Mesodermal cell (in vitro differentiated cells): ENCODE data around the gene TFG. TPM values are rescaled to one million over a fixed set of nuclear protein-coding genes. Genes with fewer than 3 reads are reported as not detected.
A peak's percentile ranks its signal among the peaks of the same experiment; 100 is the strongest.
"Not testable (repeated sequence)": the region's sequence is repeated elsewhere in the genome, so short reads cannot be mapped to it uniquely, and the experiment has no call there.

Experiments used
- H3K27ac ChIP-seq: 2 replicates; pipeline ENCODE4 v1.7.0; 2013; ENCODE audit warnings: mild to moderate bottlenecking, low read depth, low read length, moderate library complexity; ENCODE audit not compliant: severe bottlenecking
- H3K36me3 ChIP-seq: 2 replicates; pipeline ENCODE4 v1.7.1; 2013; ENCODE audit warnings: mild to moderate bottlenecking, low read length, moderate library complexity; ENCODE audit not compliant: control insufficient read depth, insufficient read depth
- H3K4me1 ChIP-seq: one replicate; pipeline ENCODE4 v1.7.1; 2013; ENCODE audit warnings: mild to moderate bottlenecking, low read length; ENCODE audit not compliant: insufficient read depth, control insufficient read depth, poor library complexity, severe bottlenecking
- H3K4me3 ChIP-seq: 2 replicates; pipeline ENCODE4 v1.7.0; 2013; ENCODE audit warnings: low read length, control low read depth, mild to moderate bottlenecking; ENCODE audit not compliant: insufficient read depth, poor library complexity, severe bottlenecking; ENCODE audit errors: extremely low read depth
- H3K9me3 ChIP-seq: 2 replicates; pipeline ENCODE4 v1.7.1; 2013; ENCODE audit warnings: mild to moderate bottlenecking, low read length, moderate library complexity; ENCODE audit not compliant: control insufficient read depth
- WGBS, 2 experiments: methylation state at CpG; one replicate each; pipeline ENCODE4 v1.1.5; 2013; ENCODE audit warnings: missing lambda C conversion rate in 2 of 2; ENCODE audit not compliant: insufficient coverage in 2 of 2; 5-methylcytosine and 5-hydroxymethylcytosine counted together
- polyA plus RNA-seq, 2 experiments: library from polyadenylated mRNA; stranded (reverse); fragments of 50-300 nt; gene quantifications; one replicate each; pipeline ENCODE4 v1.2.3, GENCODE V29; 2013

Gene TFG
- 151 TPM for polyA plus RNA-seq (2013, experiment 1 of 2)
- polyA plus RNA-seq (2013, experiment 2 of 2), result 150 TPM

DNA sequence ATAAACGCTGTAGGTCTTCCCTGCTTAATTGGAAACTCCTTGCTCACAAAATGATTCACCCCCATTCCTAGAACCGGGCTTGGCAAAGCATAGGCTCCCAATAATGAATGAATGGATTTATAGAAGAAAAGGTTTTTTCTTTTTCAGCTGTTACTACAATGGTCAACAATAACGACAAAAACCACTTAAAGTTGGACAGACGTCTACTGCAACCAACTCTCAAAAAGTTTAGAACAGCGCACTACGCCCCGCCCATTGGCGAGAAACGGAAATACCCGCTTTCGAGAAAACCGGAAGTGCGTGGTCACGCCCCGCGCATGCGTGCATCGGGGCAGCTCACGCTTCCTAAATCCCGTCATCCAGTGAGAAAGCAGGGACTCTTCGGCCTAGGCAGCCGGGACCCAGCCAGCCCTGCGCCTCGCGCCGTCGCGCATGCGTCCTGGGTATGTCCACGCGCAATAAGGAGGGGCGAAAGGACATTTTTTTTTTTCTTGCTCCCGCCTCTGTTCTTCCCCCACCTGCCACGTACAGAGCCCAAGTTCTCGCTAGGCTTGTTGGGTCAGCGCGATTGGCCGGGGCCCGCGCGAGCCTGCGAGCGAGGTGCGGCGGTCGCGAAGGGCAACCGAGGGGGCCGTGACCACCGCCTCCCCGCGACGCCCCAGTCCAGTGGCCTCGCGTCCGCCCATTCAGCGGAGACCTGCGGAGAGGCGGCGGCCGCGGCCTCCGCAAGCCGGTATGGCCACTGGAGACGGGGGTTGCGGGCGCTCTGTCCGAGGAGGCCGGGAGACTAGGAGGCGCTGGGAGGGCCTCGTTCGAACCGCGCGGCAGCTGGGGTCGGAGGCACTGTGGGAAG is at the start of gene TFG:
Gene TFG (plus strand): TSS at position 506 of the 853 bp plus-strand sequence. CDS start 4,192 bp downstream, outside the sequence.
- Histone ChIP-seq H3K4me3 (peak within 1 kb of the TSS; percentile 67), H3K9me3 (no peaks in the 10 kb centered on the region), H3K36me3 (peaks cover 26% of the 10 kb centered on the region), H3K4me1 (peaks cover 4% of the 10 kb centered on the region), H3K27ac (peak within 1 kb of the TSS; percentile 99)
- WGBS, 2 experiments, result 0 to 3% methylated on average over 40 to 53 of the region's 76 CpGs

DNA sequence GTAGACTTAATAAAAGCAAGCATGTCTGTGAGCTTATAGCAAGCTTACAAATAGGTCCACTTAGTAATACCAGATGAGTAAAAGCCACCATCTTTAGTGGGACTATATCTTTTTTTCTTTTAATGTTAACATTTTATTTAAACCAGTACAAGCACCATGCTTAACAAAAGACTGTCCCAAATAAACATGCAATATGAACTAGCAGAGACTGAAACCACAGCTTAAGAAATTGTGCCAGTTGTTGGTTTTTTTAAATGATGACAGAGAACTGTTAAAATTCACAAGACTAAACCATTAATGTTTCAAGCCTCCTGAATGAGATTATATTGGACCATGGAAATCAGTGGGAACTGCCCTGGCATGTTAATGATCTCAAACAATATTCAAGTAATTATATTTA is 48.0 kb upstream of the TFG start:
- H3K27ac ChIP-seq, H3K4me1 ChIP-seq, H3K4me3 ChIP-seq, H3K36me3 ChIP-seq, H3K9me3 ChIP-seq: not testable (repeated sequence)

DNA sequence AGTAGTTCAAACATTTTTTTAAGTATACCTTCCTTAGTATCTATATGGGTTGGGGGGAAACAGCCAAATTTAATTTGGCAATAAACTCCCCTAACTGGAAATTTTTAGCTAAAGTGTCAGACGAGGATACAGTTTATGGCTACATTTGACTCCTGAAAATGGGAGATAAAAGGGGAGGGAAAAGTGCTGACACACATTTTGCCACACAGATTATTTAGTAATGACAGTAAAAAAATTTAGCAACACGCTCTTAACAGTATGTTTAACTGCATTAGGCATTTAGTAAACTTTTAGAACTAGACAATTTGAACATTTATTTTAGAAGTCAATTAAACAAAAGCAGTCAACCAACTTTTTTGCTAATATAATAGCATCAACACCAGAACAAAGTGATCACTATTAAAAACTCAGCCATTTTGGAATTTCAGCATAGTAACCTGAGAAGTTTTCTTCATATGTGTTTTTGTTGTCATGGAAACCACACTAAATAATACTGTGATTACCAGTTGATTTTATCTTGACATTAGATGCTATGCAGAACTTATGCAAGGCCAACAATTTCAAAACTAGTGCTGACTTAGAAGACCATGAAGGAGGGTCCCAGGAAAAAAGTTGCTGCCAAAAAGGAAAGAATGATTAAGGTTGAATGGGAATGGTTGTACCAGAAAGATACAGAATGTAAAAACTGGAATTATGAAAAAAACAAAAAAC is 47.0 kb upstream of the TFG start:
- Histone ChIP-seq H3K36me3 (no peaks in the 10 kb centered on the region), H3K9me3 (no peaks in the 10 kb centered on the region), H3K4me3 (no peak overlapping the region), H3K4me1 (no peaks in the 10 kb centered on the region), H3K27ac (peak overlapping the region; percentile 45)
- WGBS, 2 experiments, result 60% methylated on average over 1 of the region's 2 CpGs; no CpG with 5 or more reads in 1 of the 2 experiments

DNA sequence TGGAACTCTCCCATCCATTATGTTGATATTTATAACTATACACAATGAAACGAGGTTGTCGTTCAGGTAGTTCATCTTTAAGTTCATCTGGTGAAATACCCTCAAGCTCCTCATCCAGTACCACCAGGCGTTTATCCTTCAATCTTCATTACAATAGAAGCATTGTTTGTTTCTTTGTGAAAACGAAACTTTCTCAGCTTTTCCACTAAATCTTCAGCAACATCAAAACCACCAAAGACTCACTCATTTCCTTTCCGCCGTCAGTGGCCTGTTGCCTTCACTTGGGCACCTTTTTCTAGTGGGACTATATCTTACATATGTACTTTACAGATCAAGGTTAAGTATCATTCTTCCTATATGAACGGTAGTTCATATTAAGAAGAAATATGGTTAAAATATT is 44.1 kb upstream of the TFG start:
- no peaks in the 10 kb centered on the region for H3K4me1 ChIP-seq
- no peaks in the 10 kb centered on the region for H3K36me3 ChIP-seq
- peaks cover under 1% of the 10 kb centered on the region for H3K9me3 ChIP-seq
- H3K27ac ChIP-seq, result no peak overlapping the region
- WGBS, 2 experiments, result 52 to 63% methylated on average over 2 of the region's 7 CpGs
- H3K4me3 ChIP-seq, result no peak overlapping the region

DNA sequence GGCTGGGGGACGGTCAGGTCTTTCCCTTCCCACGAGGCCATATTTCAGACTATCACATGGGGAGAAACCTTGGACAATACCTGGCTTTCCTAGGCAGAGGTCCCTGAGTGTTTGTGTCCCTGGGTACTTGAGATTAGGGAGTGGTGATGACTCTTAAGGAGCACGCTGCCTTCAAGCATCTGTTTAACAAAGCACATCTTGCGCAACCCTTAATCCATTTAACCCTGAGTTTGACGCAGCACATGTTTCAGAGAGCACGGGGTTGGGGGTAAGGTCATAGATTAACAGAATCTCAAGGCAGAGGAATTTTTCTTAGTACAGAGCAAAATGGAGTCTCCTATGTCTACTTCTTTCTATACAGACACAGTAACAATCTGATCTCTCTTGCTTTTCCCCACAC is 42.6 kb upstream of the TFG start:
- H3K27ac ChIP-seq, H3K4me1 ChIP-seq, H3K4me3 ChIP-seq, H3K36me3 ChIP-seq, H3K9me3 ChIP-seq: not testable (repeated sequence)
- whole genome bisulfite sequencing, 2 experiments, result 80% methylated on average over 1 of the region's 6 CpGs; no CpG with 5 or more reads in 1 of the 2 experiments

DNA sequence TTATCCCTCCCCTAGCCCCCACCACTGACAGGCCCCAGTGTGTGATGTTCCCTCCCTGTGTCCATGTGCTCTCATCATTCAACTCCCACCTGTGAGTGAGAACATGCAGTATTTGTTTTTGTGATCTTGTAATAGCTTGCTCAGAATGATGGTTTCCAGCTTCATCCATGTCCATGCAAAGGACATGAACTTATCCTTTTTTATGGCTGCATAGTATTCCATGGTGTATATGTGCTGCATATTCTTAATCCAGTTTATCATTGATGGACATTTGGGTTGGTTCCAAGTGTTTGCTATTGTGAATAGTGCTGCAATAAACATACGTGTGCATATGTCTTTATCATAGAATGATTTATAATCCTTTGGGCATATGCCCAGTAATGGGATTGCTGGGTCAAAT is 42.0 kb upstream of the TFG start:
- H3K36me3 ChIP-seq, H3K9me3 ChIP-seq, H3K4me3 ChIP-seq, H3K27ac ChIP-seq, H3K4me1 ChIP-seq: not testable (repeated sequence)
- WGBS, 2 experiments, result no CpG with 5 or more reads among the region's 1 CpG

DNA sequence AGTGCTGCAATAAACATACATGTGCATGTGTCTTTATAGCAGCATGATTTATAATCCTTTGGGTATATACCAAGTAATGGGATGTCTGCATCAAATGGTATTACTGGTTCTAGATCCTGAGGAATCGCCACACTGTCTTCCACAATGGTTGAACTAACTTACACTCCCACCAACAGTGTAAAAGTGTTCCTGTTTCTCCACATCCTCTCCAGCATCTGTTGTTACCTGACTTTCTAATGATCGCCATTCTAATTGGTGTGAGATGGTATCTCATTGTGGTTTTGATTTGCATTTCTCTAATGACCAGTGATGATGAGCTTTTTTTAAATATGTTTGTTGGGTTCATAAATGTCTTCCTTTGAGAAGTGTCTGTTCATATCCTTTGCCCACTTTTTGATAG is 38.3 kb upstream of the TFG start:
- not testable (repeated sequence) for H3K9me3 ChIP-seq, H3K27ac ChIP-seq, H3K4me1 ChIP-seq, H3K36me3 ChIP-seq, H3K4me3 ChIP-seq
- no CpG with 5 or more reads among the region's 2 CpGs for WGBS, 2 experiments

DNA sequence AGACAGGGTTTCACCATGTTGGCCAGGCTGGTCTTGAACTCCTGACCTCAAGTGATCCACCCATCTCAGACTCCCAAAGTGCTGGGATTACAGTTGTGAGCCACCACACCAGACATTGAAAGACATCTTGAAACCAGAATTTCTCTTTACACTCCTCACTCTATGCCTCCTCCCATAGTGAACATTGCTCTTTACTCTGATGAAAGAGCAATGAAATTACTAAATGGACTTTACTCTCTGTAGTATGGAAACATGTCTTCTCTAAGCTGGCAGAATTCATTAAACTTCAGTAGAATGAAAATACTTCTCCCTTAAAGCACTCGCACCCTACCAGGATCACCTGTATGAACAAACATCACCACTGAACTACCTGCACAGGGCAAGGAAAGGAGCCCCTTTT is 27.8 kb upstream of the TFG start:
- Histone ChIP-seq H3K27ac (no peak overlapping the region), H3K4me1 (no peaks in the 10 kb centered on the region), H3K36me3 (no peaks in the 10 kb centered on the region), H3K9me3 (no peaks in the 10 kb centered on the region), H3K4me3 (no peak overlapping the region)
- WGBS, 2 experiments, result no CpG with 5 or more reads among the region's 1 CpG

DNA sequence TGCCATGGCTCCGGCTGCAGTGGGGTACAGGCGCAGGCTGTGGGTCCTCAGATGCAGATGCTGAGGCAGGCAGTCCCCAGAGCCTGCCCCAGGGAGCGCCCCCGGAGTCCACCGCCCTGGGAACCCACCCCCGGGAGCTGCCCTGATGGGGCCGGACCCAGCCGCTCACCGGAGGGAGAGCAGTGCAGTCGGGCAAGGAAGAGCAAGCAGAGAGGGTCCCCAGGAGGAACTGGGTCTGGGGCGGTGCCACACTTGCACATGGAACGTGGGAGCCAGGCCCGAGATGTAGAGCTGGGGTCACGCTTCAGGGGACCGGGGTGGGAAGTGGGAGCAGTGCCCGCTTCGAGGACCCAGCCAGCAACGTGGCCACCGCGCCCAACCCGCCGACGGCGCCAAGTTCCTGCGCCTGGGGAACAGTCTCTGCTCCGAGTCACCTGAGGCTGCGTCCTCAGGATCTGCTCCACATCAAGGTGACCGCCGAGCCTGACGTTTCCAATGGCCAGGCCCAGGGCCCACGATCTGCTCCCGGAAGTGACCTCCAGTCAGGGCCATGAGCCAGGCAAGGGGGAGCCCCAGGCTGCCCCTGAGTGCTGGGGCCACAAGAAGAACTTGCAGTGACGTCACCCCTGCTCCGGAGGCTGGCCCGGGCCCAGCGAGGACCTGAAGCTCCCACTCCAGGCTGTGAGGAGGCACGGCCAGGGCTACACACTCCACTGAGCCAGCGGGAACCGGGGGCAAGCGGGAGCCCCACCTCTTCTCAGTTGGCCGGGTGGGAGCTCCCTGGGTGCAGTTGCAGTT is 27.0 kb upstream of the TFG start:
- no peak overlapping the region for H3K27ac ChIP-seq
- no peaks in the 10 kb centered on the region for H3K9me3 ChIP-seq
- H3K4me3 ChIP-seq, result no peak overlapping the region
- 93 to 96% methylated on average over 33 to 41 of the region's 41 CpGs for WGBS, 2 experiments
- H3K4me1 ChIP-seq, result no peaks in the 10 kb centered on the region
- no peaks in the 10 kb centered on the region for H3K36me3 ChIP-seq

DNA sequence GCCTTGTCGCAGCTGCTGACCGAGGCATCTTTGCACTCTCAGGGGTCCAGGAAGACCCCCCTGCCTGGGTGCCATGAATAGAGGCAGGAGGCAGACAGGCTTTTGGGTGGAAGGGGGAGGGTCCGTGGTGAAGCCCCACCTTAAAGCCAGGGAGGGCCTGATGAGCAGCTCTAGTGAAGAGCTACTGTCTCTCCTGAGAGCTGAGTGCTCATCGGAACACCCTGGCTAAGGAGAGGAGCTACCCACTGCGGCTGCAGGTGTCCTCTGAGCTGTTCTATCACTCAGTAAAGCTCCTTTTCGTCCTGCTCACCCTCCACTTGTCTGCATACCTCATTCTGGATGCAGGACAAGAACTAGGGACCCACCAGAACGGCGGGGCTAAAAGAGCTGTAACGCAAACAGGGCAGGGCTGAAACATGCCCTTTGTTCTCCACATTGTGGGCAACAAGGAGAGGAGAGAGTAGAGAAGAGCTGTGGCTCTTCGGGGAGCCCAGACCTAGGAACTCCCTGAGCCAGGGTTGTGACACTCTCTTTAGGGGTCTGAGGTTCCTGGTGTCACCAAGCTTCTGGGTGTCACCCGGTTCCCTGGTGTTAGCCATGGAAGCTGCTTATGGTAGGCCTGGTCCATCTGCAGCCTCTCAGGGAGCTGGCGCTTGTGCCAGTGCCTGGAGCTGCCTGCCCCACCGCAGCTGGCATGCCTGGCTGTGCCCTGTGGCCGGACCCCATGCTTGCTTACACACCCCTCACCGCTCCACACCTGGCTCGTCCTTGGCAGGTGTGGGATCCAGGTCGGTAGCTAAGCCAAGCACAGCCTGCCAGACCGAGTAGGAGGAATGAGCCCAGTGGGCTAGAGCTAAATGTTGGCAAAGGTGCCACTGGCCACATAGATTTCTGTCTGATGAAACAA is 26.2 kb upstream of the TFG start:
- no peak overlapping the region for H3K27ac ChIP-seq
- no peaks in the 10 kb centered on the region for H3K9me3 ChIP-seq
- no peaks in the 10 kb centered on the region for H3K4me1 ChIP-seq
- no peak overlapping the region for H3K4me3 ChIP-seq
- 87 to 90% methylated on average over 11 to 12 of the region's 18 CpGs for WGBS, 2 experiments
- H3K36me3 ChIP-seq, result no peaks in the 10 kb centered on the region
